HG03196 (cell line): ENCODE results near the gene ARL17B.
"Not testable (repeated sequence)": the region's sequence is repeated elsewhere in the genome, so short reads cannot be mapped to it uniquely, and the experiment has no call there.

Experiments used
- ATAC-seq: cut with Tn5 transposase; IDR thresholded peaks from one replicate; pipeline ENCODE4 v1.9.1; 2021; ENCODE audit not compliant: unreplicated experiment

Gene ARL17B

GRCh38 chr17:46361755-46362154 lies at the start of gene ARL17B:
TSS of gene ARL17B (minus strand) at chr17:46361766. CDS start at chr17:46358397, 3,369 bp downstream.
- ATAC-seq = peak; percentile 90

- not testable (repeated sequence) for ATAC-seq
Measured at GRCh38 chr17:46409864-46410263, 48.3 kb upstream of the ARL17B start.

- not testable (repeated sequence) for ATAC-seq
Measured at GRCh38 chr17:46407155-46407554, 45.6 kb upstream of the ARL17B start.

GRCh38 chr17:46401033-46401787 lies 39.6 kb upstream of the ARL17B start:
- not testable (repeated sequence) for ATAC-seq

GRCh38 chr17:46400543-46400942 lies 39.0 kb upstream of the ARL17B start:
- ATAC-seq = not testable (repeated sequence)

- not testable (repeated sequence) for ATAC-seq
Measured at GRCh38 chr17:46399993-46400392, 38.4 kb upstream of the ARL17B start.

GRCh38 chr17:46396292-46396691 lies 34.7 kb upstream of the ARL17B start:
- not testable (repeated sequence) for ATAC-seq

- ATAC-seq = not testable (repeated sequence)
Measured at GRCh38 chr17:46393702-46394101, 32.1 kb upstream of the ARL17B start.

GRCh38 chr17:46385491-46385890 lies 23.9 kb upstream of the ARL17B start:
- peak; percentile 59 for ATAC-seq

GRCh38 chr17:46383118-46383517 lies 21.6 kb upstream of the ARL17B start:
- not testable (repeated sequence) for ATAC-seq

GRCh38 chr17:46373418-46373817 lies 11.9 kb upstream of the ARL17B start:
- not testable (repeated sequence) for ATAC-seq

GRCh38 chr17:46372236-46373229 lies 11.0 kb upstream of the ARL17B start:
- ATAC-seq = peak; percentile 76

GRCh38 chr17:46367520-46367919 lies 6.0 kb upstream of the ARL17B start:
- not testable (repeated sequence) for ATAC-seq

- peak; percentile 40 for ATAC-seq
Measured at GRCh38 chr17:46361145-46361735, 326 bp downstream of the ARL17B start.

GRCh38 chr17:46353856-46354255 lies 7.7 kb downstream of the ARL17B start:
- not testable (repeated sequence) for ATAC-seq

GRCh38 chr17:46349060-46349459 lies 12.5 kb downstream of the ARL17B start:
- ATAC-seq = not testable (repeated sequence)

- not testable (repeated sequence) for ATAC-seq
Measured at GRCh38 chr17:46348345-46348744, 13.2 kb downstream of the ARL17B start.

GRCh38 chr17:46342131-46342530 lies 19.4 kb downstream of the ARL17B start:
- ATAC-seq = not testable (repeated sequence)

GRCh38 chr17:46341220-46341619 lies 20.3 kb downstream of the ARL17B start:
- ATAC-seq = not testable (repeated sequence)

GRCh38 chr17:46294831-46295230 lies 66.7 kb downstream of the ARL17B start, which contains the start of gene LRRC37A:
TSS of gene LRRC37A (plus strand) at chr17:46295131. CDS start at chr17:46295134, 3 bp downstream.
- not testable (repeated sequence) for ATAC-seq

GRCh38 chr17:46291618-46292017 lies 69.9 kb downstream of the ARL17B start:
- not testable (repeated sequence) for ATAC-seq
